ENCODE results near the gene LRRC8C. TPM values are rescaled to one million over a fixed set of nuclear protein-coding genes. Genes with fewer than 3 reads are reported as not detected.

The LRRC8C gene
- total and polyA plus RNA-seq, 10 of the 15 experiments (the other 5 are each of a cell fraction or from before 2014, with no cell fraction given), result 2.3 to 16.3 (median 10.8) TPM

DNA sequence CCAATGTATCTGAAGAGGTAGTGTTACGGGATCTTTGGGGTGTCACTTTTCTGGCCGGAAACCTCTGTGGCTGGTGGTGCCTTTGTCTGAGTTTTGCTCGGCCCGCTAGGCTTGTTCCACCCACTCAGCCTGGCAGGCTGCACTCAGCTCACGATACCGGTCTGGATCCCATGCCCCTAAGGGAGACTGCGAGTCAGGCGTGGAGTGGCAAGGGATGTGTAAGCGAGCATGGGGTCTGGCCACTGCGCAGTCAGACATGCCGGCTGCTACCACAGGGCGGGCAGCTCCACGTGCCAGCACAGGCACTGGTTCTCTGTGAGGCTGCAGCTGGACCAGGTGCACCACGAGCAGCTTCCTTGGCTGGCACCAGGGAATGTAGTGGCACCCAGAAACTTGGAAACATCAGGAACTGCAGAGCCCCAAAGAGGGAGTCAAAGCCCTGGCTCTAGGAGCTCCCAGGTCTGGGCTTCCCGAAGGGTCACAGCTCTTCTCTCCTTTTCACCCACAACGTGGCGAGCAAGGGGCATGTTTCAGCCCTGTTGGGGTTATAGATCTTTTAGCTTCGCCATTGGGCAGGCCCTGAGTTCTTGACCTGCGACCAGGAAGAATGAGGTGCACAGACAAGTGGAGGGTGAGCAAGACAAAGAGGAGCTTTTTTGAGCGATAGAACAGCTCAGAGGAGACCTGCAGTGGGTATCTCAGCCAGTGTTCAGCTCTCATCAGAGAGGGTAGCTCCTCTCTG is 23.8 kb upstream of the LRRC8C start:
- ChIA-PET CTCF (interaction anchor here (0.6 to 2.8 kb wide), 6 partner anchors 11 to 171 kb away, joined by 3 to 8 read pairs (median 4); partner anchors contain the start of gene LRRC8C), RAD21 (ENCODE audit: unreplicated experiment) (interaction anchor here (0.9 to 2.2 kb wide), 4 partner anchors 13 to 154 kb away, joined by 3 to 7 read pairs (median 4); no protein-coding TSS in a partner anchor), SMC1A (ENCODE audit: uncharacterized antibody, unreplicated experiment) (interaction anchor here (0.9 to 13.0 kb wide), 7 partner anchors 9 to 153 kb away, joined by 3 to 124 read pairs (median 3); no protein-coding TSS in a partner anchor), POLR2A (no interaction called here)
- H3K36me3 ChIP-seq (ENCODE audit: control insufficient read depth in 2 of 2, insufficient read depth in 2 of 2, low read length in 1 of 2), result no peaks in the 10 kb centered on the region
- no peak overlapping the region for H3K4me3 ChIP-seq
- no peaks in the 10 kb centered on the region for H3K79me2 ChIP-seq (ENCODE audit: control insufficient read depth, insufficient read depth, low read length)
- H3K27ac ChIP-seq (ENCODE audit: control insufficient read depth, insufficient read depth), result no peak overlapping the region
- H3K9me3 ChIP-seq (replicated peaks; ENCODE audit: control insufficient read depth, insufficient read depth, low read length), result no peaks in the 10 kb centered on the region; the same call in 2 of the 3 replicates
- in situ Hi-C loops (cut with MboI), result no loop called here
- no TSS peak for BruUV-seq (replicated peaks)
- peaks cover 28% of the 10 kb centered on the region for H3K4me1 ChIP-seq (ENCODE audit: control insufficient read depth, insufficient read depth, low read length)
- H2AFZ ChIP-seq (ENCODE audit: control insufficient read depth, low read depth, low read length), result no peak overlapping the region
- no peaks in the 10 kb centered on the region; a peak in 1 of 4 replicates for H3K27me3 ChIP-seq (replicated peaks in 1 of 2; ENCODE audit: control insufficient read depth in 2 of 2, insufficient read depth in 2 of 2, low read length in 1 of 2)
- no peak for ATAC-seq
- FAIRE-seq, result no peak
- no peaks in the 10 kb centered on the region for H4K20me1 ChIP-seq (ENCODE audit: control insufficient read depth, insufficient read depth)
- DNase-seq (ENCODE audit: low read depth, low spot score), result no peak
- no peak overlapping the region for H3K9ac ChIP-seq (ENCODE audit: control insufficient read depth, insufficient read depth, low read length)
- no peak overlapping the region for H3K4me2 ChIP-seq (ENCODE audit: control insufficient read depth, insufficient read depth)
- WGBS (ENCODE audit: insufficient coverage, insufficient replicate concordance, low lambda C conversion rate, missing lambda C conversion rate), result 60% methylated on average over 20 of the region's 20 CpGs
- intact Hi-C loops (cut with micrococcal nuclease; ENCODE audit: unreplicated experiment), result no loop called here
- TF ChIP-seq POLR2AphosphoS5 (IDR thresholded peaks at IDR 0.05; ENCODE audit: low read length) (no peak), WRNIP1 (IDR thresholded peaks at IDR 0.05; ENCODE audit: borderline replicate concordance, low read depth, low read length) (no peak), ATF3 (IDR thresholded peaks at IDR 0.05; ENCODE audit: borderline replicate concordance, extremely low read depth, low read depth, low read length) (no peak), ZNF622 (IDR thresholded peaks at IDR 0.05) (no peak), FOXM1 (IDR thresholded peaks at IDR 0.05; ENCODE audit: low read depth, low read length) (no peak), IKZF2 (IDR thresholded peaks at IDR 0.05) (no peak), CEBPZ (IDR thresholded peaks at IDR 0.05; ENCODE audit: low read depth, low read length) (no peak), SMAD1 (IDR thresholded peaks at IDR 0.05; ENCODE audit: low read depth, partially characterized antibody) (no peak), IRF3 (IDR thresholded peaks at IDR 0.05) (no peak), RELA (IDR thresholded peaks at IDR 0.05; ENCODE audit: borderline replicate concordance, partially characterized antibody) (no peak), CHD2 (IDR thresholded peaks at IDR 0.05; ENCODE audit: borderline replicate concordance, low read depth, low read length) (no peak), SREBF2 (IDR thresholded peaks at IDR 0.05; ENCODE audit: low read length) (no peak), ASH2L (IDR thresholded peaks at IDR 0.05; ENCODE audit: borderline replicate concordance, low read depth) (no peak), CHD1 (IDR thresholded peaks at IDR 0.05; ENCODE audit: low read depth, low read length) (no peak), KLF5 (IDR thresholded peaks at IDR 0.05; ENCODE audit: partially characterized antibody) (no peak), ZNF274 (IDR thresholded peaks at IDR 0.05; ENCODE audit: insufficient read depth, insufficient read length) (no peak), GATAD2B (conservative IDR thresholded peaks at IDR 0.05; ENCODE audit: low read depth) (no peak)
- TF ChIP-seq, protein P1, sequence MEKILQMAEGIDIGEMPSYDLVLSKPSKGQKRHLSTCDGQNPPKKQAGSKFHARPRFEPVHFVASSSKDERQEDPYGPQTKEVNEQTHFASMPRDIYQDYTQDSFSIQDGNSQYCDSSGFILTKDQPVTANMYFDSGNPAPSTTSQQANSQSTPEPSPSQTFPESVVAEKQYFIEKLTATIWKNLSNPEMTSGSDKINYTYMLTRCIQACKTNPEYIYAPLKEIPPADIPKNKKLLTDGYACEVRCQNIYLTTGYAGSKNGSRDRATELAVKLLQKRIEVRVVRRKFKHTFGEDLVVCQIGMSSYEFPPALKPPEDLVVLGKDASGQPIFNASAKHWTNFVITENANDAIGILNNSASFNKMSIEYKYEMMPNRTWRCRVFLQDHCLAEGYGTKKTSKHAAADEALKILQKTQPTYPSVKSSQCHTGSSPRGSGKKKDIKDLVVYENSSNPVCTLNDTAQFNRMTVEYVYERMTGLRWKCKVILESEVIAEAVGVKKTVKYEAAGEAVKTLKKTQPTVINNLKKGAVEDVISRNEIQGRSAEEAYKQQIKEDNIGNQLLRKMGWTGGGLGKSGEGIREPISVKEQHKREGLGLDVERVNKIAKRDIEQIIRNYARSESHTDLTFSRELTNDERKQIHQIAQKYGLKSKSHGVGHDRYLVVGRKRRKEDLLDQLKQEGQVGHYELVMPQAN (conservative IDR thresholded peaks at IDR 0.05), result no peak
